ENCODE results near the gene HMGXB3.

The HMGXB3 gene

DNA sequence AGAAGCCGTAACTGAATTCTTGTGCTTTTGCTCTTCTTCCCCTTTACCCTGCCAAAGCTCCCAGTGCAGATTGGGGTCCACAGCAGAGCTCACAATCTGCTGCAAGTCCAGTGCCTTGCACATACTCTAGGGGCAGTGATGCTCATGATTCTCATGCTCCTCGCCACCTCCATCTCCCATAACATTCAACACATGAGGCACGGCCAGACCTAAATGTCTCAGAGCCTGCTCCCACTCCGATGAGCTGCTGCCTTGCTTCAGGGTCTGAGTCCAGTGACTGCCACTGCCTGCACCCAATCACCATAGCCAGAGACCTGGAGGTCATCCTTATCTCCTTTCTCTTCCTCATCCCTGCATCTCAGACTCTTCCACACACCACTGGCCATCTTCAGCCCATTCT lies 75.3 kb downstream of the HMGXB3 start:
- no peaks in the 10 kb centered on the region for H3K9me3 ChIP-seq (ENCODE audit: control insufficient read depth, low read length)
- H3K36me3 ChIP-seq (ENCODE audit: control insufficient read depth, insufficient read depth, low read length): no peaks in the 10 kb centered on the region
- H3K27ac ChIP-seq (ENCODE audit: insufficient read depth, low read depth, low read length, poor library complexity, severe bottlenecking): no peak overlapping the region
- no peaks in the 10 kb centered on the region for H3K27me3 ChIP-seq (ENCODE audit: control insufficient read depth, insufficient read depth, low read length, poor library complexity, severe bottlenecking)
- H3K4me3 ChIP-seq (ENCODE audit: insufficient read depth, low read depth, low read length): no peak overlapping the region
- WGBS, 2 experiments: 88 to 93% methylated on average over 4 of the region's 4 CpGs
- no peaks in the 10 kb centered on the region for H3K4me1 ChIP-seq (ENCODE audit: control insufficient read depth, insufficient read depth, low read length)

DNA sequence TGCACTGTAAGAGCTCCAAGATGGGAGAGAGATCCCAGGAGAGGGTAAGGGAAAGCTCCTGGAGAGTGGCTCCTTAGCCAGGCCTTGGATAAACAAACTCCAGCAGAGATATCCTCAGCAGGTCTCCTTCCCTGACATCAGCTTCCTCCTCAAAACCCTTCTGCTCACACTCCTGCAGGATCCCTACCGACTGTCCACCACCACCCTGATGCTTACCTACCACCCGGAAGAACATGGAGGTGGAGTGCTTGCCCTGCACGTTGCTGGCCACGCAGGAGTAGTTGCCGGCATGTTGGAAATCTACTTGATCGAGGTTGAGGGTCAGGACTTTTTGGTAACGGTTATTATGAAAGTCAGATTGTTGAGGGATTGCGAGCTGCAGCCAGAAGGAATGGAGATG lies 76.5 kb downstream of the HMGXB3 start:
- Histone ChIP-seq H3K27me3 (ENCODE audit: control insufficient read depth, insufficient read depth, low read length, poor library complexity, severe bottlenecking) (no peaks in the 10 kb centered on the region), H3K4me1 (ENCODE audit: control insufficient read depth, insufficient read depth, low read length) (peaks cover 5% of the 10 kb centered on the region), H3K9me3 (ENCODE audit: control insufficient read depth, low read length) (no peaks in the 10 kb centered on the region), H3K4me3 (ENCODE audit: insufficient read depth, low read depth, low read length) (no peak overlapping the region), H3K36me3 (ENCODE audit: control insufficient read depth, insufficient read depth, low read length) (no peaks in the 10 kb centered on the region), H3K27ac (ENCODE audit: insufficient read depth, low read depth, low read length, poor library complexity, severe bottlenecking) (no peak overlapping the region)
- 92 to 93% methylated on average over 8 of the region's 8 CpGs for WGBS, 2 experiments

DNA sequence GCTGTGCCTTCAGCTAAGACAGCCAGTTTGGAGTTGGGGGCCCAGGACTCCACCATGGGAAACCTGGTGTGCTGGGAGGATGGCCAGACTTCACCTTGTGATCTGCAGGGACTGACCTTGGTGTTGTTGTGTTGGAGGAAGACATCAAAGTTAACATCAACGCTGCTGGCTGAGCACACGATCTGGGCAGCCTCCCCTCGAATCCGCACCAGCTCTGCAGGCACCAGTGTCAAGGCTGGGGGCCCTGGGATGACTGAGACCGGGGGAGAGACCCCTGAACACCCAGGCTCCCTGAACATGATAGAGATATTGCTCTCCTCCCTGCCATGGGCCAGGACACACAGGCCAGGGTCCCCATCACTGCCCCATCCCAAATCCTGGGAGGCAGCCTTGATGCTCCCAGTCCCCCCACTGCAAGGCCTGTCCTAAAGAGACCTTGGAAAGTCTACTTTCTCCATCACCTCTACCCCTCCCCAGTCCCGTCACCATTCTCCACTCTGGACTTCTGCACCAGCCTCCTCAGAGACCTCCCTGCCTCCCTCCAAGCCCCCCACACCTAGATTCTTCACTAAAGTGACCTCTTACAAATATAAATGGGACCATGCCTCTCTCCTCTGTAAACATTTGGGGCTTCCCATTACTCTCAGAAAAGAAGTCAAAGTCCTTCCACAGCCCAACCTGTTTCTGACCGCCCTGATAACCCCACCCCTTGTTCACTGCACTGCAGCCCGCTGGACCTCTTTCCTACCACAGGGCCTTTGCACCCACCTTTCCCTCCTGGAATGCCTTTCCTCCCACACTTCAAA lies 77.7 kb downstream of the HMGXB3 start:
- Histone ChIP-seq H3K36me3 (ENCODE audit: control insufficient read depth, insufficient read depth, low read length) (no peaks in the 10 kb centered on the region), H3K4me1 (ENCODE audit: control insufficient read depth, insufficient read depth, low read length) (peaks cover 8% of the 10 kb centered on the region), H3K9me3 (ENCODE audit: control insufficient read depth, low read length) (no peaks in the 10 kb centered on the region), H3K27ac (ENCODE audit: insufficient read depth, low read depth, low read length, poor library complexity, severe bottlenecking) (no peak overlapping the region), H3K27me3 (ENCODE audit: control insufficient read depth, insufficient read depth, low read length, poor library complexity, severe bottlenecking) (no peaks in the 10 kb centered on the region), H3K4me3 (ENCODE audit: insufficient read depth, low read depth, low read length) (no peak overlapping the region)
- WGBS, 2 experiments: 88 to 94% methylated on average over 8 of the region's 8 CpGs

DNA sequence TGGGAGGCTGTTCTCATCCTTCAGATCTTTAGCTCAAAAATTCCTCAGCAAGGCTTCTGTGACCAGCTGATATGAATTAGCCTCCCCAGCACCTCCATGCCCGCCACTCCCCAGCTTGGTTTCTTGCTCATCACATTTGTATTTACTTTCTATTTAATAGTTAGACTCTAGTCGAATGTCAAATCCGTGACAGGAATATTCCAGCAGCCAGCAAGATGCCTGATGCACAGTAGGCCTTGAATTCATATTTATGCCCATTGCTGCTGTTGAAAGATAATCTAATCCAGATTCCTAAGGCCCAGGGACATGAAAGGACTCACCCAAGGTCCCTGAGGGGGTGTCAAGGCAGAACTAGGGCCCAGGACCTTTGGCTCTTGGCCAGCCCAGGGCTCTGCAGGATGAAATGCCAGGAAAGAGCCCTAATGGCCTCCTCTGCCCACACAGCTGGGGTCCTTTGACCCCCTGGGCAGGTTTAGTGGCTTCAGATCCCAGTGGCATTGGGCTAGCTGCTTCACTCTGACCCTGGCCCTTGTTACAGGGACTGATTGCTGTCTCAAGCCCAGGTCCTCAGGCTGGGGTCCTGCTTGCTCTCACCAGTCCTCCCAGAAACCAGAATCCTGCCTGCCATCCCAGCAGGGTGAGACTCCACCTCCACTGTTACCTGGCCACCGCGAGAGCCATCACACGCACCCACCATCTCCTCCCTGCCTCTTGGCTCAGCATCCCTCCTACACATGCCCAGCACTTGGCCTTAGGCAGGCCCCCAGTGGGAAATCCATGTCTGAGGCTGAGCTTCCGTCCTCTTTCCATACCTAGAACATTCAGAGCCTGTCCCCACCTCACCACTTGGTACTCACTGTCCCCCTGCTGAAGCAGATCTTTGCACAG lies 78.5 kb downstream of the HMGXB3 start:
- Histone ChIP-seq H3K36me3 (ENCODE audit: control insufficient read depth, insufficient read depth, low read length) (no peaks in the 10 kb centered on the region), H3K4me1 (ENCODE audit: control insufficient read depth, insufficient read depth, low read length) (peaks cover 11% of the 10 kb centered on the region), H3K4me3 (ENCODE audit: insufficient read depth, low read depth, low read length) (no peak overlapping the region), H3K27me3 (ENCODE audit: control insufficient read depth, insufficient read depth, low read length, poor library complexity, severe bottlenecking) (no peaks in the 10 kb centered on the region), H3K27ac (ENCODE audit: insufficient read depth, low read depth, low read length, poor library complexity, severe bottlenecking) (no peak overlapping the region), H3K9me3 (ENCODE audit: control insufficient read depth, low read length) (no peaks in the 10 kb centered on the region)
- 92 to 94% methylated on average over 7 of the region's 7 CpGs for WGBS, 2 experiments

DNA sequence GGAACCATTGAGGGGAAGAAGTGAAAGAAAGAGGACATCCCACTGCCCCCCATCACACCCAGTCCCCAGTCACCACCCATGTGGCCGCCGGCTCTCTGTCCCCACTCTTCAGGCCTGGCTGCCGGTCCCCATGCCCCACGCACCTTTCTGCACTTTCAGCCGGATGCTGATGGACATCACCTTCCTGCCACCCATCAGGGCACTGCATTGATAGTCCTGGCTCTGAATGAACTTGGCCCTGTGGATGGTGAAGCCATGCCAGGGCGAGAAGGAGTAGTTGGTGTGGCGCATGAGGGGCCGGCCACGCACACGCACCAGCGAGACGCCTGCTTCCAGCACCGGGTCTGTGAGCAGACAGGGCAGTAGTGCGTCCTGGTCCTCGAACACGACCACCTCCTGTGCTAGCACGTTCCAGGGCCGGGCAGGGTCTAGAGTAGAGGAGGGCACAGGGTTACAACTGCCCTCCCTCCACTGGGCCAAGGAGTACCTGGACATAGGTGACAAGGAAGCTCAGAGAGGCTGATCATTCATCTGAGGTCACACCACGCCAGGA lies 79.4 kb downstream of the HMGXB3 start:
- Histone ChIP-seq H3K27me3 (ENCODE audit: control insufficient read depth, insufficient read depth, low read length, poor library complexity, severe bottlenecking) (no peaks in the 10 kb centered on the region), H3K9me3 (ENCODE audit: control insufficient read depth, low read length) (no peaks in the 10 kb centered on the region), H3K4me3 (ENCODE audit: insufficient read depth, low read depth, low read length) (no peak overlapping the region), H3K4me1 (ENCODE audit: control insufficient read depth, insufficient read depth, low read length) (peaks cover 11% of the 10 kb centered on the region), H3K27ac (ENCODE audit: insufficient read depth, low read depth, low read length, poor library complexity, severe bottlenecking) (no peak overlapping the region), H3K36me3 (ENCODE audit: control insufficient read depth, insufficient read depth, low read length) (no peaks in the 10 kb centered on the region)
- WGBS, 2 experiments: 95 to 96% methylated on average over 19 of the region's 19 CpGs

DNA sequence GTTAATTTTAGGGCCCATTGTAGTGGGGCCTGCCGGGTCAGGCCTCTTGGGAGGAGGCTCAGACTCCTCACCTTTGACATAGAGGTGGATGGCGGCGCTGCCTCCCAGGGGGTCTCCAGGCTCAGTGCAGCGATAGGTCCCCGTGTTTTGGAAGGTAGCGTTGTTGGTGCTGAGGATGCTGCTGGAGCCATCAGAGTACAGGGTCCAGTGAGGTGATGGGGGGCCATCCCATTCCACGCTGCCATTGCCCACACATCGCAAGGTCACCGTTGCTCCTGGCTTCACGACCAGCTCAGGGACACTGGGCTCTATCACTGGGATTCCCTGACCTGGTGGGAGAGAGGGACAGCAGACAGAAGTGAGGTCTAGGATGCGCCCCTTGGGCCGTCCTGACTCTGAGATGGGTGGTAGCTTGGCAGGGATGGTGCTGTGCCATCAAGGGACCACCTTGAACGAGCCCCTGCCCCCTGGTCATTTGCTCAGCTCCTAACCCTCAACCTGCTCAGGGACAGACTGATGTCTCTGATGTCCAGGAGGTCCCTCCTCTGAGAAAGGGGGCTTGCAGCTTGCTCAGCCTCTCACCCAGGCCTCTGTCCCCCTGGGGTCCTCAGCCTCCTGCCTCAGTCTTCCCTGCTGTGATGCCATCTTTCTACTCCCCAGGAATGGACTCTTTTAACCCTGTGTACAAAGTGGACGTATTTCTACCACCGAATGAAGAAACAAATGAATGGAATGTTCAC lies 80.3 kb downstream of the HMGXB3 start:
- 85 to 87% methylated on average over 15 of the region's 15 CpGs for WGBS, 2 experiments
- no peaks in the 10 kb centered on the region for H3K27me3 ChIP-seq (ENCODE audit: control insufficient read depth, insufficient read depth, low read length, poor library complexity, severe bottlenecking)
- H3K27ac ChIP-seq (ENCODE audit: insufficient read depth, low read depth, low read length, poor library complexity, severe bottlenecking): no peak overlapping the region
- H3K4me1 ChIP-seq (ENCODE audit: control insufficient read depth, insufficient read depth, low read length): peaks cover 11% of the 10 kb centered on the region
- H3K4me3 ChIP-seq (ENCODE audit: insufficient read depth, low read depth, low read length): no peak overlapping the region
- no peaks in the 10 kb centered on the region for H3K9me3 ChIP-seq (ENCODE audit: control insufficient read depth, low read length)
- no peaks in the 10 kb centered on the region for H3K36me3 ChIP-seq (ENCODE audit: control insufficient read depth, insufficient read depth, low read length)

DNA sequence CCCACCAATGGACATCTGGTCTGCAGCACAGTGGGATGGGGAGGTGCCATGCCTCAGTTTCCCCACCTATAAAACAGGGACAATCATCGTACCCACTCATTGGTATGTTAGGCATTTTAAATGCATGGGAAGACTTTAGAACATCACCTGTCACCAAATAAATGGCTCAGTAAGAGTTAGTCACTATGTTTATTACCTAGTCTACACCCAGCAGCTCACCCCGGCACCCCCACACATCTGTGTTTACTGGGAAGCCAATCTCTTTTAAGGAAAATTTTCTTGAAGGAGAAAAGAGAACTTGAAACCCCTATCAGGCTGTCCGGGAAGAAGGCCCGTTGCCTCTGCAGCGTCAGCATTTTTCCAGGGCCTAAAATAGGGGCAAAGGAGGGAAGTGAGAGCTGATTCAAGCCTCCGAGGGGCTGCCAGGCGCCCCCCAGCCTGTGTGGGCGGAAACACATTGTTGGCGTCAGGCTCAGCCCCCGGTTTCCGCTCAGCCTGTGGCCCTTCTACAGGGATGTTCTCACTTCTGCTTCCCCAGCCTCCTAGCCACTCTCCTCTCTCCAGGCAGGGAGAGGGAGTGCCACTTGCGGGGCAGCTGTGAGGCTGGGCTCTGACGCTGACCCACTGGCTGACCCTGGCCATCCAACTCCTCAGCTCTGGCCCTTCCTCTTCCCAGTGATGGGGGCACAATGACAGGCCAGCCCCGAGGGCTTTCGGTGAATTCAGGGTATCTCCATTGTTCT lies 81.2 kb downstream of the HMGXB3 start:
- Histone ChIP-seq H3K36me3 (ENCODE audit: control insufficient read depth, insufficient read depth, low read length) (no peaks in the 10 kb centered on the region), H3K4me1 (ENCODE audit: control insufficient read depth, insufficient read depth, low read length) (peaks cover 11% of the 10 kb centered on the region), H3K4me3 (ENCODE audit: insufficient read depth, low read depth, low read length) (no peak overlapping the region), H3K27ac (ENCODE audit: insufficient read depth, low read depth, low read length, poor library complexity, severe bottlenecking) (no peak overlapping the region), H3K27me3 (ENCODE audit: control insufficient read depth, insufficient read depth, low read length, poor library complexity, severe bottlenecking) (no peaks in the 10 kb centered on the region), H3K9me3 (ENCODE audit: control insufficient read depth, low read length) (no peaks in the 10 kb centered on the region)
- WGBS, 2 experiments: 38 to 41% methylated on average over 15 of the region's 15 CpGs

DNA sequence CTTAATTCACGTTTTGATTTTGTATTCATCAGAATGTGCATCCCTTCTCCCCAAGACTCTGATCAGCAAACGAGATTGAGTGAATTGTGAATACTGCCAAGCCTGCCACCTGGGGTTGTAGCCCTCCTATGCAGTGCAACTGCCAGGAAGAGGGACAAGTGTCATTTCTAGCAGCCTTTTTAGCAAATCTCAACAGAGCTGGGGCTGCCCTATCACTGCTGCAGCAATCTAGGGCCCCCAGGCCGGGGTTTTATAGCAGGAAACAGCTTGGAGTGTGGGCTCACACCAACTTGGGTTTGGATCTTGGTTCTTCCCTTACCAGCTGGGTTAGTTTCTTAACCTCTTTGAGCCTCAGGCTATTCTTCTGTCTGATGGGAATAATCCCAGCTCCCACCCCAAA lies 81.8 kb downstream of the HMGXB3 start:
- no peaks in the 10 kb centered on the region for H3K9me3 ChIP-seq (ENCODE audit: control insufficient read depth, low read length)
- WGBS, 2 experiments: 35 to 38% methylated on average over 3 of the region's 3 CpGs
- H3K27ac ChIP-seq (ENCODE audit: insufficient read depth, low read depth, low read length, poor library complexity, severe bottlenecking): no peak overlapping the region
- H3K4me3 ChIP-seq (ENCODE audit: insufficient read depth, low read depth, low read length): no peak overlapping the region
- H3K36me3 ChIP-seq (ENCODE audit: control insufficient read depth, insufficient read depth, low read length): no peaks in the 10 kb centered on the region
- peaks cover 11% of the 10 kb centered on the region for H3K4me1 ChIP-seq (ENCODE audit: control insufficient read depth, insufficient read depth, low read length)
- H3K27me3 ChIP-seq (ENCODE audit: control insufficient read depth, insufficient read depth, low read length, poor library complexity, severe bottlenecking): no peaks in the 10 kb centered on the region

DNA sequence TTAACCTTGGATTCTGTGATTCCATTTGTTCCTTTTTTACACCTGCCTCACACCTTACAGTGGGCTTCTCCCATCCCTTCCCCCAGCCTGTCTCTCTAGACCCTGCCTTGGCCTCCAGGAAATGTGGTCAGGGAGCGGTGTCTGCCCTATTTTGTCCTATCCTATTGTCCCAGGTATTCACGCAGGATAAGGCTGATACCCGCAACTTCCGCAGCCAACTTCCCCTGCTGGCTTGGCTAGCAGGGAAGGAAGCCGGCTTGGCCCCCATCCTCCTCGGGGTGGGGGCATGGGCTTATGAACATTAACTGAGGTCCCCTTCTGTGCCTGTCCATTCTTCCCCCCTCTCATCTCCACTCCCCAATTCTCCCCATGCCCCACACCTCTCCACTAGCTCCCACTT lies 82.3 kb downstream of the HMGXB3 start:
- H3K4me1 ChIP-seq (ENCODE audit: control insufficient read depth, insufficient read depth, low read length): peaks cover 11% of the 10 kb centered on the region
- no peaks in the 10 kb centered on the region for H3K36me3 ChIP-seq (ENCODE audit: control insufficient read depth, insufficient read depth, low read length)
- WGBS, 2 experiments: 91 to 92% methylated on average over 6 of the region's 6 CpGs
- H3K9me3 ChIP-seq (ENCODE audit: control insufficient read depth, low read length): no peaks in the 10 kb centered on the region
- H3K27me3 ChIP-seq (ENCODE audit: control insufficient read depth, insufficient read depth, low read length, poor library complexity, severe bottlenecking): no peaks in the 10 kb centered on the region
- H3K27ac ChIP-seq (ENCODE audit: insufficient read depth, low read depth, low read length, poor library complexity, severe bottlenecking): no peak overlapping the region
- no peak overlapping the region for H3K4me3 ChIP-seq (ENCODE audit: insufficient read depth, low read depth, low read length)

Data from ectodermal cell (in vitro differentiated cells).